Lower leg skin (tissue), 4 donors: ENCODE results near the gene SUPT20H. TPM values are rescaled to one million over a fixed set of nuclear protein-coding genes. Genes with fewer than 3 reads are reported as not detected.

Experiments used
- DNase-seq, 2 donors: peaks; one replicate each; pipeline ENCODE4 v3.0.0-alpha.2; 2019; ENCODE audit warnings: low spot score in 2 of 2
- H3K4me3 ChIP-seq: fragments of 200-600 bp; sonication (generic); 2 replicates; pipeline ENCODE4 v1.5.1; 2017; ENCODE audit warnings: mild to moderate bottlenecking, low read depth; ENCODE audit not compliant: poor library complexity, severe bottlenecking
- CTCF ChIP-seq, 3 donors: fragments of 450-650 bp; IDR thresholded peaks; one replicate each; pipeline ENCODE4 v1.5.1; 2016; ENCODE audit warnings: antibody characterized with exemption in 3 of 3, mild to moderate bottlenecking in 3 of 3, moderate library complexity in 2 of 3
- POLR2A ChIP-seq, 2 donors: fragments of 450-650 bp; IDR thresholded peaks; one replicate each; pipeline ENCODE4 v1.6.1; 2016 to 2017; ENCODE audit warnings: antibody characterized with exemption in 2 of 2, mild to moderate bottlenecking in 1 of 2, moderate library complexity in 1 of 2
- WGBS, 2 donors: methylation state at CpG; one replicate each; pipeline ENCODE4 v1.1.5; 2018; 5-methylcytosine and 5-hydroxymethylcytosine counted together
- intact Hi-C: fragments of 100-400 bp; cut with DNase I; formaldehyde crosslinking; loops from one replicate; pipeline ENCODE4 v1.15.0; 2023; ENCODE audit warnings: low total_unique reads
- total RNA-seq, 4 donors: library from RNA; depleted of rRNA; stranded (reverse); fragments of >200 nt; gene quantifications; one replicate each; pipeline ENCODE4 v1.1.0, GENCODE V29; 2016

Gene SUPT20H
- total RNA-seq, 4 donors from 2014 or later: 23.4 to 35.9 (median 28.6) TPM

- H3K4me3 ChIP-seq: no peak overlapping the region
- 78 to 91% methylated on average over 2 of the region's 2 CpGs for whole genome bisulfite sequencing, 2 donors
- DNase-seq: no peak
- intact Hi-C loops: no loop called here
- TF ChIP-seq CTCF (IDR thresholded peaks at IDR 0.05) (no peak), POLR2A (IDR thresholded peaks at IDR 0.05) (no peak)
Observed at GRCh38 chr13:36959456-36960116, 99.9 kb downstream of the SUPT20H start.

Other genes with a start within 250 kb of the SUPT20H start
- gene RFXAP, start 240.5 kb downstream of the SUPT20H start, total RNA-seq: 1 to 10 TPM; 1.0 to 3.7 (median 2.2) TPM
- 1 to 10 TPM; 1.4 to 4.4 (median 2.2) TPM for gene SMAD9, start 139.4 kb downstream of the SUPT20H start, total RNA-seq
- gene ALG5, start 60.3 kb downstream of the SUPT20H start, total RNA-seq: 10 to 100 TPM; 11.8 to 28.1 (median 20.4) TPM
- 10 to 100 TPM; 17.3 to 24.2 (median 20.4) TPM for gene EXOSC8, start 58.9 kb downstream of the SUPT20H start, total RNA-seq
- gene CSNK1A1L, start 46.0 kb upstream of the SUPT20H start, total RNA-seq: not detected